HG02571 (cell line): ENCODE measurements around the gene CACNA1I.

Experiments
- ATAC-seq: cut with Tn5 transposase; IDR thresholded peaks from one replicate; pipeline ENCODE4 v1.9.1; 2021; ENCODE audit warnings: mild to moderate bottlenecking, moderate library complexity; ENCODE audit not compliant: unreplicated experiment

Gene CACNA1I

DNA sequence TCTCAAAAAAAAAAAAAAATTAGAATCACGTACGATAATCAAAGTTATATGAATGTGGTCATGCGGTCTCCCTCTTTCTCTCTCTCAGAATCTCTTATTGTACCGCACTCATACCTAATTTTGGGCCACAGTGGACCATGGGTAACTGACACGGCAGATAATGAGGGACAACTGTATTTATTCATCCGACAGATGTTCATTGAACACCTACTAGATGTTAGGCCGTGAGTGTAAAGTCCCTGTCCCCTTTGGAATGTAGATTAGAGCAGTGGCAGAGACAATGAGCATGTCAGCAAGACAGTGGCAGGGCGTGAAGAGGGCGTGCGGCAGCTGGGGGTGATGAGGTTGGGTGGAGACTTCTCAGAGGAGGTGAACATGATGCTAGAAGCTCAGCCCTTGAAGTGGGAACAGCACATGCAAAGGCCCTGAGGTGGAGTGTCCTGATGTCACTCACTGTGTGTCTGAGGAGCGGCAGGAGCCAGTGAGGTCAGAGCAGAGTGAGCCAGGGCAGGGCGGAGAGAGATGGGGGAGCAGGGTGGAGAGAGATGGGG, 25.1 kb downstream of the CACNA1I start:
- no peak for ATAC-seq

DNA sequence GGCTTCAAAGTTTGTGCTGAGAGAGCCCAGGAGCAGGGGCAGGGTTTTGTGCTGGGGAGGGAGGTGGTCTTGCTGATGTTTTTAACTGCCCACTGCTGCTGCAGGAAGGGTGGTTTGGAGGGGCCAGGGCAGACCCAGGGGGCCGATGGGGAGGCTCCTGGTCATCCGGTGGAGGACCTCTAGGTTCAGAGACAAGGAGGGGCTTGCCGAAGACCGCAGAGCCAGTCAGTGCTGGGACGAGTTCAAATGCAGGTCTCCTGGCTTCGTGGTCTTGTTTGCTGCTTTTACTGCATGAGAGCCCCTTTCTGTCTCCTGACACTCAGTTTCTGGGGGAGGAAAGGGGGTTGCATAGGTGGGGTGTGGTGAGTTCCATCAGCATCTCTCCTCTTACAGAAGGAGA, 26.0 kb downstream of the CACNA1I start:
- no peak for ATAC-seq

DNA sequence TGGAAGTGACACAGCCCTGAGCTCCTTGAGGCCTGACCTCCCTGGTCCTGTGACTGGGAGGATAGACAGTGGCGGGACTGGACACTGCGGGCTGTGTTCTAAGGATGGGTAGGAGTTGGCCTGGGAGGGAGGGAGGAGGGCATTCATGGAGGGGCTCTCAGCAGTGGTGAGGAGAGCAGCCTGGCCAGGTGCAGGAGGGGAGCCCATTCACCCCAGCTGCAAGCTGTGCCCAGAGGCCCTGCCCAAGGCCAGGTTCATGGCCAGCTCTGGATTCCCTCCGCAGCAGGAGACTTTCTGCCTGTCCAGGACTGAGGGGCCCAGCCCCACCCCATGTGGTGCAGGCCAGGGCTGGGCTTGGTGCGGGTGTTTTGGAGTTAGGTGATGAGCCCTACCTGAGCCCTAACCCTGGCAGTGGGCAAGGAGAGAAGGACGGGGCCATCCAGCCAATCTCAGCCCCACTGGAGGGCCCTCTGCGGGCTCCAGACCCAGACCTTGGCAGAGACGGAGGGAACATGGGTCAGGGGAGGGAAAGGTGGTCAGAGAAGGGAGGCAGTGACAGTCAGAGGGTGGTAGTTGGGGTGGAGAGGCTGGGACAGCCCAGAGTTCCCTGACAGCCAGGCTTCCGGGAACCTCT, 26.8 kb downstream of the CACNA1I start:
- no peak for ATAC-seq

DNA sequence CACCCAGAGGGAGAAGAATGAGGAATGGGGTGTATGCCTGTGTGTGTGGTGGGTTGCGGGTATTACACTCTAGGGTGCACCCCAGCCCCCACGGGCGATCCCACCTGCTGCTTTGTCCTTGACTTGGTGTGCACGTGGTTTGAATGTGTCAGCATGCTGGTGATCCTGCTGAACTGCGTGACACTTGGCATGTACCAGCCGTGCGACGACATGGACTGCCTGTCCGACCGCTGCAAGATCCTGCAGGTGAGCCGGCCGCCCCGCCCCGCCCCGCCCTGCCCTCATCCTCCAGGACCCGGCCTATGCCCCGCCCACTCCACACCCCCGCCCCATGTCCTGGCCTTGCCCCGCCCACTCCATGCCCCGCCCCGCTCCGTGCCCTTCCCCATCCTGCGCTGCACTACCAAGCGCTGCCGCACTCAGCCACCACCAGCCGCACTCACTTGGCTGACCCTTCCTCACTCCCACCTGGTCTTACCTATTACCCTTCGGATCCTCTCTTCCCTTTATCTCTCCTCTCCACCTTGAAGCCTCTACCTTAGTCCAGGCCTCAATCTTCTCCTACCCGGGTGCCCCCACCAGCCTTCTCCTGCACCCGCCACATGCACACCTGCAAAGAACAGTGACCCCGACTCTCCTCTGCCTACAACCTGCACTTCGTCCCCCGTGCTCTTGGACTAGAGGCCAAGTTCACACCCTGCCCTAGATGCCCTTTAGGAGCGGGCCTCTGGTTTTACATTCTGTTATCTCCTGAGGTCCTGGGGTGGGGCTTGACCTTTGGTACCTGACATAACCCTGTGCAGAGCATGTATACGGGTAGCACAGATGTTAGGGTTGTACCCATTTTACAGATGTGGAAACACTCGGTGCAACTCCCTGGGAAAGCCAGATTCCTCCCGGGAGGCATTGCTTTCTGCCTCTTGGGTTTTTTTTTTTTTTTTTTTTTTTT, 27.7 kb downstream of the CACNA1I start:
- no peak for ATAC-seq

DNA sequence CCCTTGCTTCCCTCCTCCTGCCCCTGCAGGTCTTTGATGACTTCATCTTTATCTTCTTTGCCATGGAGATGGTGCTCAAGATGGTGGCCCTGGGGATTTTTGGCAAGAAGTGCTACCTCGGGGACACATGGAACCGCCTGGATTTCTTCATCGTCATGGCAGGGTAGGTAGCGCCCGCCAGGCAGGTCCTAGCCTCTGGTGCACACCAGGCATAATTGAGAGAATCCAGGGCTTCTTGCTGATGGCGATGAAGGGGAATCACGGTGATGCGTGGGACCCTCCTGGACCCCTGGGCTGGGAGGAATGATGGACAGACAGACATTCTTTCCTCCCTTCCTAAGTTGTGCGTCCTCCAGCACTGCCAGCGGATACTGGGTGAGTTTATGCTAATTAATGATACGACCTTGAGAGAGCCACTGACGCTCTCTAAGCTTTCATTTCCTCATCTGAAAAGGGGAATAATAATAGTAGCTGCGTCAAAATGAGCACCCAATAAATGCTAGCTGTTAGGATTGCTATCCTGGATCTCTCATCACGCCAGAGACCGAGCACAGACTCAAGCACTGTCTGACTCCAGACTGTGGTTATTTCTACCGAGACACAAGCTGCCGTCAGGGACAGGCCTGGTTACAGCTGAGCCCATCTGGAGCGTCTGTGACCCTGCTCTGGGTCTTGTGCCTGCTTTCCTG, 30.1 kb downstream of the CACNA1I start:
- no peak for ATAC-seq

DNA sequence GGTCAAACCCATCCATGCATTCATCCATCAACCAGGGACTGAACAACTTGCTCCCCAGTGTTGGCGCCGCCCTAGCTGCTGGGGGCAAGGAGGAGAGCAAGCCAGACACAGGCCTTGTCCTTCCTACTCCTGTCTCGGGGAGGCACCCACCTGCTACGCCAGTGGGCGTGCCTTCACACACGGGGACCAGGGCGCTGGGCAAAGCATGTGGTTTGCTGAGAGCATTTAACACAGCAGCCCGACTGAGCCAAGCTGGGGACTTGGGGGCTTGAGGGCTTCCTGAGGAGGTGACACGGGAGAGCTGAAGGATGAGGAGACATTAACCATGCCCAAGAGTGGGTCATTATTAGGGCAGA, 30.6 kb downstream of the CACNA1I start:
- no peak for ATAC-seq

DNA sequence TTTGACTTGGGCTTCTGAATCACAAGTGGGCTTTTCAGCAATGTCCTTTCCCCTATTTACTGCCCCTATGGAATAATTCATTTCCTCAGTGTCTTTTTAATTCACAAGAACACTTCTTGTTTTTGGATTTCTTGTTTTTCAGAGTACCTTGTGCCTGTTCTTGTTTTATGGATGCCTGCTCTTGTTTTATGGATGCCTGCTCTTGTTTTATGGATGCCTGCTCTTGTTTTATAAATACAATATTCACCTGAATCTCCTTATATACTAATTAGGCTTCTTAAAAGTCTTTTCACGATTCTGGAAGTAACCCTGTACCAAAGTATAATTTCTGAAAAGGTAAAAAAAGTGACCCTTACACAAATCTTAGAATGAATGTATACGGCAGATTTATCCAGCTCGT, 32.8 kb downstream of the CACNA1I start:
- ATAC-seq, result no peak

DNA sequence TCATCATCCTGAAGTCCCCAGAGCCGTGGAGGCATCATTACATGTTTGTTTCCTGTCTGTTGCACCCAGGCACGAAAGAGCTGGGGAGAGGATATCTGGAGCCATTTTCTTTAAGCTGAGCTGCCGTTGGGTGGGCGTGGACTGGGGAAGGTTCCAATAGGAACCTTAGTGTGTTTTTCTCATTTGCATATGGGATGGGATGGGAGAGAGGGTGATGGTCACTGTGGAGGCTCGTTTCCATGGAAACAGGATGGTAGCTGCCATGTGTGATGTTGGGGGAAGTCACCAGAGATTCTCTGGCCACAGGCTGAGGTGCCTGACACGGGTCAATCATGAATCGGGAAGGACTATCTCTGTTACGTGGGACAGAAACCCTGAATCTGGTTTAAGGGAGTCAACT, 39.7 kb downstream of the CACNA1I start:
- no peak for ATAC-seq

DNA sequence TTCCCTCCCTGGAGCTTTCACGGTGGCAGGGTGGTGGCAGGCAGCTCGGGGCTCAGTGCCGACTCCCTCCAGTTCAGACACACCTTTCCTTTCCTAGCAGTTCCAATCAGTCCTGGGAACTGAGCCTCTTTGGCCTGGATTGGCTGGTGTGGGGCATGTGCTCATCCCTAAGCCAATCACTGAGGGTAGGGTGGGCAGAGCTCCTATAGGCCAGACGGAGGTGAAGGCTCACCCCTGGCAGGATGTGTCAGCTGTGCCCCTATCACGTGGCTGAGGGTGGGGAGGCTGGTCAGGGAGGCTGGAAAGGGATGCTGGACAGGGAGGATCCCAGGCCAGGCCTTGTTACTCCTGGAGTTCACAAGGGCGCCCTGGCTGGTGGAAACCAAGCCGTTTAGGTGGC, 40.2 kb downstream of the CACNA1I start:
- ATAC-seq, result no peak

DNA sequence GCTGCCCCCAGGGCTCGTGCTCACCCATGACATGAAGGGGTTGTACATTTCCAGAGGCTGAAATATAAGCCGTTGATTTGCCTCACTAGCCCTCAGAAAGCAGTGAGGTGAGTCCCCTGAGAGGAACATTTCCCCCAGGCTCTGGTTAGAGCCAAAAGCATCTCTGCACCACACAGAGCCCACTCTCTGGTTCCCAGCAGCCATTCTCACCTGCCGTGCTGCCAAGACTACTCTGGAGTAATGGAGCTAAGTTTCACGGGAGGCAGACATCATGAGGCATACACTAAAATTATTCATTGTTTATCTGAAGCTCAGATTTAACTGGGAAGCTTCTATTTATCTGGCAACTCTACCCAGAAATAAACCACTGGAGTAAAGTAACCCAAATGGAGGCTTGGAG, 40.8 kb downstream of the CACNA1I start:
- no peak for ATAC-seq

DNA sequence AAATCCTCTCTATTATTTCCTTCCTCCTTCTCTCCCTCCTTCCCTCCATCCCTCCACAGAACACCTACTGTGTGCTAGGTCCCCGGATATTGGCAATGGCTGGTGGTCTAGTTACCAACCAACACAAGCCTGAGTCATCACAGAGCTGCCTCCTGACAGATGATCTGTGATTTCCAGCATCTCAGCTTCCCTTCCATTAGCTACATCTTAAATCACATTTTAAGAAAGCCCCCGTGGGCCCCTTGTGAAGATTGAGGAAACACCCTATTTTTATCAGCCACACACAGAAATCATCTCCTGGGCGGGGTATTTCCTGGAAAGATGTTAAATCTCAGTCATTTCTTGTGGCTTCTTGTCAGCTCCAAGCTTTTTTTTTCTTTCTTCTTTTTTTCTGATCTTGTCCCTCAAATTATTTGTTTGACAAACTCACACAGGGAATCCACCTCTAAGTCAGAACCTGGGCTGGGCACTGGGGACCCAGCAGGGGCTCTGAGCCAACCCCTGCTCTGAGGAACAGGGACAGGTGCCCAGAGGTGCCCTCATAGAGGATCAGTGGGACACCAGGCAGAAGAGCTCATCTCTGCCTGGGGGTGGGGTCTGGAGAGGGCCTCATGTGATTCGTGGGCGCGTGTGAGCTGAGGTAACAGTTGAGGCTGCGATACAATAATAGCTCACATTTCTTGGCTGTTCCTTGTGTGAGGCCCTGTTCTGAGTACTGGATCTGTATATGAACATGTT, 42.4 kb downstream of the CACNA1I start:
- ATAC-seq, result no peak

DNA sequence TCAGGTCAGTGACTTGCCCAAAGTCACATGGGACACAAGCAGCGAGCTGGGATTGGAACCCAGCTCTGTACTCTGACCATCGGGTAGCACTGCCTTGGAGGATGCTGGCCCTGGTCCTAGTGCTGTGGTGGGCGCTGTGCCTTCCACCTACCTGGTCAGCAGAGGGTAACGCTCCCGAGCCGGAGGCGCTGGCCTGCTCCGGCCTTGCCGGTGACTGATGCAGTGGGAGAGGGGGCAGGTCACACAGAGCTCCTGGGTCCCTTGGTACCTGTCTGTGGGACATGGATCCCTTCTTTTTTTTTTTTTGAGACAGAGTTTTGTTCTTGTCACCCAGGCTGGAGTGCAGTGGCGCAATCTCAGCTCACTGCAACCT, 43.0 kb downstream of the CACNA1I start:
- ATAC-seq, result no peak

DNA sequence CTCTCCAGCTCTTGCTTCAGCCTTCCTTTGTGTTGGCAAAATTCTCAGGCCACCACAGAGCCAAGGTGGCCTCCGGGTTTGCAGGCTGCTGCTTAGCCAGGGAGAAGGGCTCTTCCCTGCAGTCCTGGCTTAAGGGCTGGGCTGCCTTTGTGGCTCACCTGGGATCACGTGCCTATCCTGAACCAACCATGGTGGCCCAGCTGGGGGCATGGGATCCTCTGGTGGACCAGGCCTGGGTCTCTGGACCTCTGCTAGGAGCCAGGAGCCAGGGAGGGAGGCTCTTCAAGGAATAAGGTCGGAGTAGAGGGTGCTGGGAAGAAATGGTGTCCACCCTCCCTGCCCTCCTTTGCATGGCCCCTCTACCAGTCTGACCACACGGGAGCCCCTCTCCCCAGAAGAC, 43.9 kb downstream of the CACNA1I start:
- ATAC-seq, result no peak

DNA sequence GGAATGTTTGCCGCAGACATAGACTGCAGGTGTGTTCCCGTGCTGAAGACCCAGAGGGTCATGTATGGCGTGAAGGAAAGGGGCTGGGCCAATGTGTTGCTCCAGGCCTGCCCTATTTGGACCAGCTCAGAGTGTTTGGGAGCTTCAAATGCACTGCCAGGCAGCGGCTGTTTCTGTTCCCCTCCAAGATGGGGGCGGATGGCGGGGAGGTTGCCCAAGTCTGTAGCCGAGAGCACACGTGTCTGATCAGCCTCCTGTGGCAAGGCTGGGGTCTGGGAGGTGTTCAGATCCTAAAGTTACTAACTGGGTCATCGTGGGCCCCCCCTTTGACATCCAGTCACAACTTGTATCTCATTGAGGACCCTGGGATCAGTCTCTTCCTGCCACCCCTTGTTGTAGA, 45.5 kb downstream of the CACNA1I start:
- ATAC-seq, result no peak

DNA sequence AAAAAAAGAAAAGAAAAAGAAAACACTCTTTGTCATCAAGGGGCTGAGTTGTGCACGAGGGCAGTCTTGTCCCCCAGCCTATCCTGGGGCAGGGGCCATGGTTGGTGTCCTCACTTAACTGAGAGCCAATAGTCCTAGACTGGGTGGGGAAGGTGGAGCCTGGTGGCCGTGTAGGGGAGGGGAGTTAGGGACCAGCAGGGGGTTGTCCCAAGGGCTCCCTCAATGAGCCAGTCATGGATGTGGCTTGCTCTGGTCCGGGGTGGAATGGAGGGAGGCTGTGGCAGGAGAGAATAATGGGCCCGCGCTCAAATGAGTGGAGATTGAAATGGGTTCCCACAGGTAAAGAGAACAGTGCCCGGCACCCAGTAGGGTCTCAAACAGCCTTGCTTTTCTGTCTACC, 46.2 kb downstream of the CACNA1I start:
- ATAC-seq, result no peak

DNA sequence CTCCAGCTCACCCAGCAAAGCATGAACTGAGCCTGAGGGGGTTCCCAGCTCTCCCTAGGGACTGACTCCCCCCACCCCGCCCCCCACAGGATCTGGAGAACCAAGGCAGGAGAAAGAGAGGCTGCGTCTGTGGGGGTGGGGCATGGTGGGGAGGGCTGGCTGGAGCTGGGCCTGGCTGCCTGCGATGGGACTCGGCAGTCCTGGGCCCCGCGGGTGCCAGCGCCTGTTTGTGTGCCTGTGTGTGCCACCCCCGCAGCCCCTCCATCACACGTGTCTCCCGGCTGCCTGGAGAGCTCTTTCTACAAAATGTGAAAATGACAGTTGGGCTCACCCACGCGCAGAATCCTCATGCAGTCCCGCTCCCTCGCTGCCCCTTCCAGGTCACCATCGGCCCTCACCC, 46.8 kb downstream of the CACNA1I start:
- ATAC-seq, result no peak

DNA sequence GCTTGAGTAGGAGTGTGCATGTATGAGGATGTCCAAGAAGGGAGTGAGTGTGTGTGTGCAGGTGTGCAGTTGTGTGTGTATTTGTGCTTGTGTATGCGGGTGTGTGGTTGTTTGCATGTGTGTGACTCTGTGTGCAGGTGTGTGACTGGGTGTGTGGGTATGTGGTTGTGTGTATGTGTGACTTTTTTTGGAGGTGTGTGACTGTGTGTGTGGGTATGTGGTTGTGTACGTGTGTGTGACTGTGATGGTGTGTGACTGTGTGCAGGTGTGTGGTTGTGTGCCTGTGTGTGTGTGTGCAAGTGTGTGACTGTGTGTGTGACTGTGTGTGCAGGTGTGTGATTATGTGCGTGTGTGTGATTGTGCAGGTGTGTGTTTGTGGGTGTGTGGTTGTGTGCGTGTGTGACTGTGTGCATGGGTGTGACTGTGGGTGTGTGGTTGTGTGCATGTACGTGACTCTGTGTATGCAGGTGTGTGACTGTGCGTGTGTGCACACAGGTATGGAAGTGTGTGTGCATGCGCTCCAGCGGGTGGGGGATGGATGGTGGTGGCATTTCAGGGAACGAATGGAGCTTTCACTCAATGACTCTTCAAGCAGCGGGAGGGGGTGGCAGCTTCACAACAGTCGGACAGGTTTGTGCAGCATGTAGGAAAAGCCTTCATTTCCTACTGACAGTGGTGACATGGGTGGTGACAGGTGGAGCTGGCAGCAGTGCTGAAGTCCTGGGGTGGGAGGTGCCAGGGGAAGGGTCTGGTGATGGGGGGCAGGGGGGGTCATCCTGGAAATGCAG, 47.6 kb downstream of the CACNA1I start:
- no peak for ATAC-seq

DNA sequence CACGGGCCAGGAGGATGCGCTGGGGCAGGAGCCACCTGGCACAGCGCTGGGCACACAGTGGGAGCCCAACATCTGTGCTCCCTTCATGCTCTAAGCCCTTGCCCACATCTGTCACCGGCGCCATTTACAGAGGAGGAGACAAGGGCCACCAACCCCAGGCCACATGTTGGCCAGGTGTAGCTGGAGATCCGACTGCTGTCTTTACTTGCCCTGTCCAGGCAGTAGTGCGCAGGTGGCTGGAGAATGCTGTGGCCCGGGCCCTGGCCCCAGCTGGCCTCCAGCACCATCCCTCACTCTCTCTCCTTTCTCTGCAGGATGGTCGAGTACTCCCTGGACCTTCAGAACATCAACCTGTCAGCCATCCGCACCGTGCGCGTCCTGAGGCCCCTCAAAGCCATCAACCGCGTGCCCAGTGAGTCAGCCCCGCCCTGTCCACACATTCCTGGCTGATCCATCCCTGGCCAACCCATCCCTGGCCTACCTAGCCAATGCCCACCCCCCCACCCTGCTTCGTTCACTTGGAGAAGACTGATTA, 48.5 kb downstream of the CACNA1I start:
- ATAC-seq, result no peak

DNA sequence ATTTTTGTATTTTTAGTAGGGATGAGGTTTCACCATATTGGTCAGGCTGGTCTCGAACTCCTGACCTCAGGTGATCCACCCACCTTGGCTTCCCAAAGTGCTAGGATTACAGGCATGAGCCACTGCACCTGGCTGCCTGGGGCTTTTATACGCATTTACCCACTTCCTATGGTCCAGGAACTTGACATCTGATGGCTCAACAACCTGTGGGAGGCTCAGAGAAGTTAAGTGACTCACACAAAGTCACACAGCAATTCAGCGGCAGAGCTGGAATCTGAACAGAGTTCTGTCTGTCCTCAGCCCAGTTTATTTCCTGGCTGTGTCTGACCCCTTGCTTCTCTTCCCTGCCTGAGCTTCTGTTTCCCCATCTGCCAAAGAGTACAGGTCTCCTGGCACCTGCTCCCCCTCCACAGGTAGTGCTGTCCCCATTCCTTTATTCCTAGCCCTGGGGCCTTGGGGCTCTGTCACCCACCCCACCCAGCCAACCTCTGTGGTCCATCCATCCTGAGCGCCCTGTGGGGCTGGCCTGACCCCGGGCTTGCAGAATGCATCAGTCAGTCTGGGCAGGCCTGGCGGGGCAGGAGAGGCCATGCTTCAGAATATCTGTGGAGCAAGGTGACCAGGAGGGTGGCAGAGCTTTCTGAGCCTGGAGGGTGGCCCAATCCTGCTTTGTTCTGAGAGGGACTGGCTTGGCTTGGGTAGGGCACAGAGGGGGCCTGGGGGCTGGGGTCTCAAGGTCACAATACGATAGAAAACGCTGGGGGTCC, 50.6 kb downstream of the CACNA1I start:
- ATAC-seq, result no peak
